Ectodermal cell (in vitro differentiated cells): ENCODE measurements around the gene ATXN1L.
"Not testable (repeated sequence)": the region's sequence is repeated elsewhere in the genome, so short reads cannot be mapped to it uniquely, and the experiment has no call there.

Experiments used
- H3K27ac ChIP-seq: 2 replicates; pipeline ENCODE4 v1.7.0; 2013; ENCODE audit warnings: mild to moderate bottlenecking, low read depth, low read length; ENCODE audit not compliant: insufficient read depth, poor library complexity, severe bottlenecking
- H3K27me3 ChIP-seq: 2 replicates; pipeline ENCODE4 v1.7.0; 2013; ENCODE audit warnings: mild to moderate bottlenecking, low read length; ENCODE audit not compliant: insufficient read depth, control insufficient read depth, poor library complexity, severe bottlenecking
- H3K36me3 ChIP-seq: one replicate; pipeline ENCODE4 v1.7.0; 2013; ENCODE audit warnings: low read length; ENCODE audit not compliant: control insufficient read depth, insufficient read depth
- H3K4me1 ChIP-seq: one replicate; pipeline ENCODE4 v1.7.0; 2013; ENCODE audit warnings: low read length; ENCODE audit not compliant: control insufficient read depth, insufficient read depth
- H3K4me3 ChIP-seq: 2 replicates; pipeline ENCODE4 v1.7.0; 2013; ENCODE audit warnings: low read depth, low read length, control low read depth; ENCODE audit not compliant: insufficient read depth
- H3K9me3 ChIP-seq: 2 replicates; pipeline ENCODE4 v1.7.0; 2013; ENCODE audit warnings: mild to moderate bottlenecking, low read length, moderate library complexity; ENCODE audit not compliant: control insufficient read depth
- WGBS, 2 experiments: methylation state at CpG; one replicate each; pipeline ENCODE4 v1.1.7; 2013; ENCODE audit warnings: missing lambda C conversion rate in 2 of 2; 5-methylcytosine and 5-hydroxymethylcytosine counted together

ATXN1L gene

DNA sequence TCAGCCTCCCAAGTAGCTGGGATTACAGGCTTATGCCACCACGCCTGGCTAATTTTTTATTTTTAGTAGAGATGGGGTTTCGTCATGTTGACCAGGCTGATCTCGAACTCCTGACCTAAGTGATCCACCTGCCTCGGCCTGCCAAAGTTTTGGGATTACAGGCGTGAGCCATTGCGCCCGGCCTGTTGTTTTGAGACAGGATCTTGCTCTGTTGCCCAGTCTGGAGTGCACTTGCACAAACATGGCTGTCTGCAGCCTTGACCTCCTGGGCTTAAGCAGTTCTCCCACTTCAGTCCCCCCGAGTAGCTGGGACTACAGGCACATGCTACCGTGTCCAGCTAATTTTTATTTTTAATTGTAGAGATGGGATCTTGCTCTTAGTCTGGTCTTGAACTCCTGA, 58.5 kb downstream of the ATXN1L start:
- Histone ChIP-seq H3K27me3 (no peaks in the 10 kb centered on the region), H3K36me3 (no peaks in the 10 kb centered on the region), H3K27ac (no peak overlapping the region), H3K4me1 (no peaks in the 10 kb centered on the region), H3K4me3 (no peak overlapping the region), H3K9me3 (no peaks in the 10 kb centered on the region)
- WGBS, 2 experiments = 84 to 85% methylated on average over 9 of the region's 9 CpGs

DNA sequence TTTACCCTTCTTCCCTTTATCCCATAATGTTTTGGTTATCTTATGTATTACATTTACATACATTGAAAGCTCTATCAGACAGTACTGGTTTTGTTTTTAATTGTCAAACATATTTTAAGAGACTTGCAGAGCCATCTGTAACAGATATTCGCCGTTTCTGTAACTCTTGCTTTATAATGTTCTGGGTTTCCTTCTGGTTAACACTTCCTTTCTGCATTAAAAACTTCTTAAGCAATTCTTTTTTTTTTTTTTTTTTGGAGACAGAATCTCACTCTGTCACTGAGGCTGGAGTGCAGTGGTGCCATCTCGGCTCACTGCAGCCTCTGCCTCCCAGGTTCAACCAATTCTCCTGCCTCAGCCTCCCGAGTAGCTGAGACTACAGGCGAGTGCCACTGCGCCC, 60.0 kb downstream of the ATXN1L start:
- H3K4me1 ChIP-seq, H3K4me3 ChIP-seq, H3K36me3 ChIP-seq, H3K27ac ChIP-seq, H3K27me3 ChIP-seq, H3K9me3 ChIP-seq: not testable (repeated sequence)
- WGBS, 2 experiments = 93 to 94% methylated on average over 6 of the region's 6 CpGs
